Colonic mucosa (tissue), 4 donors: Measurements from ENCODE around the gene ANKRD6. TPM values are rescaled to one million over a fixed set of nuclear protein-coding genes. Genes with fewer than 3 reads are reported as not detected.

ENCODE experiments used
- DNase-seq: peaks from one replicate; pipeline ENCODE4 v3.0.0-alpha.2; 2020
- H3K27ac ChIP-seq: fragments of 200-600 bp; one replicate; pipeline ENCODE4 v1.8.0; 2021
- H3K27me3 ChIP-seq: fragments of 200-600 bp; one replicate; pipeline ENCODE4 v1.8.0; 2021
- H3K36me3 ChIP-seq: fragments of 200-600 bp; one replicate; pipeline ENCODE4 v1.8.0; 2021
- H3K4me1 ChIP-seq: fragments of 200-600 bp; one replicate; pipeline ENCODE4 v1.8.0; 2021; ENCODE audit warnings: mild to moderate bottlenecking
- H3K4me3 ChIP-seq: fragments of 200-600 bp; one replicate; pipeline ENCODE4 v1.8.0; 2021
- H3K9ac ChIP-seq, 2 donors: one replicate each; pipeline ENCODE4 v1.7.0; 2013; ENCODE audit warnings: control low read depth in 2 of 2, low read depth in 2 of 2, low read length in 2 of 2
- H3K9me3 ChIP-seq: fragments of 200-600 bp; one replicate; pipeline ENCODE4 v1.8.0; 2021
- intact Hi-C: fragments of 100-400 bp; cut with DNase I; formaldehyde crosslinking; loops from one replicate; pipeline ENCODE4 v1.14.1; 2022
- total RNA-seq, 2 donors: library from RNA; stranded (reverse); fragmentation: NEBNext Ultra II Directional in 1 of 2; extraction: Animal tissue kit (Norgen Biotek cat#: 25700) in 1 of 2; gene quantifications; one replicate each; pipeline ENCODE4 v1.2.1, GENCODE V29; 2021
- TF ChIP-seq, protein P1 (sequence below): fragments of 200-600 bp; IDR thresholded peaks from one replicate; pipeline ENCODE4 v1.8.0; 2022; ENCODE audit warnings: antibody characterized with exemption, mild to moderate bottlenecking
- donor health status: healthy.
- donor health status: DM: no; HTN: no; CAD: no.
- donor health status: DM: no; HTN: no; CAD: no.

The ANKRD6 gene
- total RNA-seq, 2 donors from 2014 or later, result 1.6 to 3.1 TPM

DNA sequence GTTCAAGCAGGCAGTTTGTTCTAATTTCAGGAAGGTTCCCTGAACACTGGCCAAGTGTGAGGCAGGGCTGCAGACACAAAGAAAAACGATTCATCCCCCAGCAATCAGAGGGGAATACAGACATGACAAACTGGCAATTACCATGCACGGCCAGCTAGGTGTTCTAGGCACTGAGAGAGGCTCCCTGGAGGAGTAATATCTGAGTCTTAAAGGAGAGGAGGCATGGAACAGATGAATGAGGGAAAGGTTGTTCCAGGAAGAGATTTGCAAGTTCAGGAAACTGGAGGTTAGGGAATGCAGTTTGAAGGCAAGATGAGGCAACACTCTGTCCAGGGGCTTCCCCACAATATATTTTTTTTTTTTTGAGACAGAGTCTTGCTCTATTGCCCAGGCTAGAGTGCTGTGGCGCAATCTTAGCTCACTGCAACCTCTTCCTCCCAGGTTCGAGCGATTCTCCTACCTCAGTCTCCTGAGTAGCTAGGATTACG is 32.0 kb upstream of the ANKRD6 start:
- DNase-seq, result no peak
- Histone ChIP-seq H3K36me3 (no peaks in the 10 kb centered on the region), H3K9me3 (no peaks in the 10 kb centered on the region), H3K27me3 (no peaks in the 10 kb centered on the region), H3K27ac (no peak overlapping the region), H3K9ac (no peak overlapping the region), H3K4me3 (no peak overlapping the region), H3K4me1 (no peaks in the 10 kb centered on the region)
- intact Hi-C loops, result no loop called here
- TF ChIP-seq, protein P1, sequence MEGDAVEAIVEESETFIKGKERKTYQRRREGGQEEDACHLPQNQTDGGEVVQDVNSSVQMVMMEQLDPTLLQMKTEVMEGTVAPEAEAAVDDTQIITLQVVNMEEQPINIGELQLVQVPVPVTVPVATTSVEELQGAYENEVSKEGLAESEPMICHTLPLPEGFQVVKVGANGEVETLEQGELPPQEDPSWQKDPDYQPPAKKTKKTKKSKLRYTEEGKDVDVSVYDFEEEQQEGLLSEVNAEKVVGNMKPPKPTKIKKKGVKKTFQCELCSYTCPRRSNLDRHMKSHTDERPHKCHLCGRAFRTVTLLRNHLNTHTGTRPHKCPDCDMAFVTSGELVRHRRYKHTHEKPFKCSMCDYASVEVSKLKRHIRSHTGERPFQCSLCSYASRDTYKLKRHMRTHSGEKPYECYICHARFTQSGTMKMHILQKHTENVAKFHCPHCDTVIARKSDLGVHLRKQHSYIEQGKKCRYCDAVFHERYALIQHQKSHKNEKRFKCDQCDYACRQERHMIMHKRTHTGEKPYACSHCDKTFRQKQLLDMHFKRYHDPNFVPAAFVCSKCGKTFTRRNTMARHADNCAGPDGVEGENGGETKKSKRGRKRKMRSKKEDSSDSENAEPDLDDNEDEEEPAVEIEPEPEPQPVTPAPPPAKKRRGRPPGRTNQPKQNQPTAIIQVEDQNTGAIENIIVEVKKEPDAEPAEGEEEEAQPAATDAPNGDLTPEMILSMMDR, result no peak

DNA sequence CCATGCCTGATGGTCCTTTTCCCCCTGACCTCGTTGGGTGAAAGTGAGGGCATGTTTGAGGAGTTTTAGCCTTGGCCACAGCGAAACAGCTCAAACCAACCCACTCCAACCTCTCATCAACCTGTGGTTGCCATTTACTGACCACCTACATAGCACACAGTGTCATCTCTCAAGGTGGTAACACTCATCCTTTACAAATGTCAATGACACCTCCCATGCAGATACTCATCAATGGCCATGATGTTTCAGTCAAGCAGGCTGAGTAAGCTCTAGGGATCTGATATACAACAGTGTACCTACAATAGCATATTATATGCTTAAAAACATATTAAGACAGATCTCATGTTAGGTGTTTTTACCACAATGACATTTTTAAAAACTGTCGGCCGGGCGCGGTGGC is 30.2 kb upstream of the ANKRD6 start:
- Histone ChIP-seq H3K27me3 (no peaks in the 10 kb centered on the region), H3K4me1 (no peaks in the 10 kb centered on the region), H3K36me3 (no peaks in the 10 kb centered on the region), H3K4me3 (no peak overlapping the region), H3K27ac (no peak overlapping the region), H3K9me3 (no peaks in the 10 kb centered on the region), H3K9ac (no peak overlapping the region)
- TF ChIP-seq, protein P1, result no peak
- intact Hi-C loops, result no loop called here
- no peak for DNase-seq

DNA sequence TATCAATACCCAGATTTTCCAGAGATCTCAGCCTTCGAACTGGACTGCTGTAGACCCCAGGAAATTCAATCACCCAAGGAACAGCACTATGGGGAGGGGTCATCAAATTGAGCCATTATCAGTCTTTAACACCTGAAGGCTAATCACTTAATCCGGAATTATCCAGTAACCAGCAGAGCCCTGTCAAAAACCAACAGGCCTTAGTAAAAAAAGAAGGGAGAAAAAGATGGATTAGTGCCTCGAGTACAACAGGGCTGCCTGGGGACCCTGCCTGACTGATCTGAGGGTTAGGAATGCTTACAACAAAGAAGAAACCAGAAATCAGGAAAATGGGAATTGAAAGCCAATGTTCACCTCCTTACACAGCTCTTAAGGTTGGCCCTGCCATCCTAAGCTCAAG is 28.4 kb upstream of the ANKRD6 start:
- H3K27ac ChIP-seq, result no peak overlapping the region
- no peaks in the 10 kb centered on the region for H3K36me3 ChIP-seq
- no peak overlapping the region for H3K4me3 ChIP-seq
- TF ChIP-seq, protein P1, result no peak
- no peaks in the 10 kb centered on the region for H3K4me1 ChIP-seq
- intact Hi-C loops, result no loop called here
- no peak for DNase-seq
- H3K9me3 ChIP-seq, result no peaks in the 10 kb centered on the region
- H3K27me3 ChIP-seq, result no peaks in the 10 kb centered on the region
- H3K9ac ChIP-seq, result no peak overlapping the region

DNA sequence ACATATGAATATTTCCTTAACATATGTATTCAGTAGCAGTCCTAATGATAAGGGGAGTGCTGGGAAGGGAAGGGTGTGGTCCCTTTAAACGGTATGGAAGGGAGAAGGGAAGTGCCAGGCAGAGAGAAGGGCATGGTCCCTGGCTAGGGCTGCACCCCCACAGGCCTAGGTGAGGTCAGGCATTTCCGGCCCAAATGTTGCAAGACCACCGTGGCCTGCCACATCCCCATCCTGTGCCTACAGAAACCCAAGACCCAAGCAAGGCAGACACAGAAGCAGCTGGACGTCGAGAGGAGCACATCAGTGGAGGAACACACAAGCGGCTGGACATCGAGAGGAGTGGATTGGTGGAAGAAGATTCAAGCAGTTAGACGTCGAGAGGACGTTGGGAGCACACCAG is 26.8 kb upstream of the ANKRD6 start:
- intact Hi-C loops, result no loop called here
- H3K9ac ChIP-seq, result no peak overlapping the region
- H3K9me3 ChIP-seq, result no peaks in the 10 kb centered on the region
- TF ChIP-seq, protein P1, result no peak
- no peak overlapping the region for H3K27ac ChIP-seq
- DNase-seq, result no peak
- H3K36me3 ChIP-seq, result no peaks in the 10 kb centered on the region
- no peak overlapping the region for H3K4me3 ChIP-seq
- H3K4me1 ChIP-seq, result no peaks in the 10 kb centered on the region
- no peaks in the 10 kb centered on the region for H3K27me3 ChIP-seq

DNA sequence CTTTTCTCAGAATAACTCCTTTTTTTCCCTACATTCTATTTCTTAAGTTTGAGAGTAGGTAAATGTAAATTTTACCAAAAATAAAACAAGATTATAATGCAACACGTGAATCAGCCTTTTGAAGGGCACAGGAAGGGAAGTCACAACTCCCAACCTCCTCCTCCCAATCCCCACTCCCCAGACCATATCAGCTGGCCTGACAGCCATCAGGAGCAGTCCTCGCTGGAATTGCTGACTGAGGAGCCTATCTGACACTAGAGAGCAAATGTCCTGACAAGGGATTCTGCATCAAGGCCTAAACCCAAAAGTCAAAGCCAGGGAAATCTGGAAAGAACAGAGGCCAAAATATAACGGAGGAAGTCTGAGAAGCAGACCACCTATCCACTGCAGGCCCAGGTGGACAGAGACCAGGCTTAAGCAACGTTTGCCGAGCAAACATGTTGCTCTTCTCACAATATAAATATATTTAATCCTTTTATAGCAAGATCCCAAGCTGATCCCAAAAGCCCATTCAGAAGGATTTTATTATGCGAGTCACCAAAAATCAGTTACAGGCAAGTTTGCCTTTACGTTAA is 23.4 kb upstream of the ANKRD6 start:
- H3K9me3 ChIP-seq, result no peaks in the 10 kb centered on the region
- H3K27me3 ChIP-seq, result no peaks in the 10 kb centered on the region
- no peak overlapping the region for H3K27ac ChIP-seq
- H3K36me3 ChIP-seq, result no peaks in the 10 kb centered on the region
- H3K4me3 ChIP-seq, result no peak overlapping the region
- intact Hi-C loops, result no loop called here
- H3K9ac ChIP-seq, result no peak overlapping the region
- DNase-seq, result no peak
- no peaks in the 10 kb centered on the region for H3K4me1 ChIP-seq
- TF ChIP-seq, protein P1, result no peak
